HT1080 (cell line): ENCODE data around the gene HYDIN. TPM values are rescaled to one million over a fixed set of nuclear protein-coding genes. Genes with fewer than 3 reads are reported as not detected.

Source experiments
- DNase-seq: peaks from one replicate; pipeline ENCODE4 v3.0.0-alpha.2; 2015; ENCODE audit warnings: low read depth
- polyA plus RNA-seq, 2 experiments: library from polyadenylated mRNA; depleted of rRNA; stranded (reverse); fragments of >200 nt; gene quantifications; 2 replicates each; pipeline ENCODE4 v1.2.3, GENCODE V29; 2015
- total RNA-seq: library from RNA; depleted of rRNA; stranded (reverse); fragments of >200 nt; shearing (Covaris generic); gene quantifications from 2 replicates; pipeline ENCODE4 v1.2.3, GENCODE V29; 2014; rRNA removed

Gene HYDIN
- total RNA-seq = 0.03 TPM in 1 of 2 replicates, not detected in the other
- 0.16 and 0.38 TPM in 2 replicates for polyA plus RNA-seq (2015; cell fraction: cytosol; rRNA removed)
- polyA plus RNA-seq (2015; cell fraction: nucleus; rRNA removed) = 0.27 and 0.41 TPM in 2 replicates

- peak; percentile 58 for DNase-seq
Measured at GRCh38 chr16:71230122-71230845, at the start of gene HYDIN. TSS of gene HYDIN (minus strand) at chr16:71230722. CDS start at chr16:71186895, 43,827 bp downstream.

DNA sequence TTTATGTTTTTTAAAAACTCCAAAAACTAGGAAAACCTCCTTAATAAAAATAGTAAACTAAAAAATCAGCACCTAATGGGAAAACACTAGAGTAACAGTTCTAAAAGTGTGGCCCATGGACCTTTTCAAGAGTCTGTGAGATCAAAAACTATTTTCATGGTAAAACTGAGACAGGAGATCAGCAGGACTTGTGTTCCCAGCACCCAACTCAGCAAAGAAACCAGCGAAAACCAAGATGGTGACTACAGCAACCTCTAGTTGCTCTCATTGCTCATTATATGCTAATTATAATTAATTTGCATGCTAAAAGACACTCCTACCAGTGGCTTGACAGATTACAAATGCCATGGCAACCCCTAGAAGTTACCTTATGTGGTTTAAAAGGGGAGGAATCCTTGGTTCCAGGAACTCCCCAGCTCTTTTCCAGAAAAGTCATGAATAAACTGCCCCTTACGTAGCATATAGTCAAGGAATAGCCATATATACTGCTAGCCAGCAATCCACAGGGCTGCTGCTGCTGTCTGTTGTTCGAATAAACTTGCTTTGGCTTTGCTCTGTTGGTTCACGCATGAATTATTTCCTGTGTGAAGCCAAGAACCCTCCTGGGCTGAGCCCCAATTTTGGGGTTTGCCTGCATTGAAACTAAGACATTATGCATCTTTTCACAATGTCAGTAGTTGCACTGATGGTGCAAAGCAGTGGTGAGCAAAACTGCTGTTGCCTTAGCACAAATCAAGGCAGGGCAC, 46.2 kb upstream of the HYDIN start:
- DNase-seq = no peak

- no peak for DNase-seq
Measured at GRCh38 chr16:71273384-71273783, 42.9 kb upstream of the HYDIN start.

GRCh38 chr16:71264299-71264698, 33.8 kb upstream of the HYDIN start:
- DNase-seq = no peak

DNA sequence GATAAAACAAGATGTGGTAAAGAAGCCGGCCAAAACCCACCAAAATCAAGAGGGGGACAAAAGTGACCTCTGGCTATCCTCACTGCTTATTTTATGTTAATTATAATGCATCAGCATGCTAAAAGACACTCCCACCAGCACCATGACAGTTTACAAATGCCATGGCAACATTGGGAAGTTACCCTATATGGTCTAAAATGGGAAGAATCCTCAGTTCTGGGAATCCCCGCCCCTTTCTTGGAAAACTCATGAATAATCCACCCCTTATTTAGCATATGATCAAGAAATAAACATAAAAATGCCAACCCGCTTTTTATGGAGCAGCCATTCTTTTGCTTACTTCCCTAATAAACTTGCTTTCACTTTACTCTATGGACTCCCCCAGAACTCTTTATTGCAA, 33.1 kb upstream of the HYDIN start:
- no peak for DNase-seq

- DNase-seq = no peak
Measured at GRCh38 chr16:71262391-71262790, 31.9 kb upstream of the HYDIN start.

GRCh38 chr16:71260995-71261394, 30.5 kb upstream of the HYDIN start:
- no peak for DNase-seq

DNA sequence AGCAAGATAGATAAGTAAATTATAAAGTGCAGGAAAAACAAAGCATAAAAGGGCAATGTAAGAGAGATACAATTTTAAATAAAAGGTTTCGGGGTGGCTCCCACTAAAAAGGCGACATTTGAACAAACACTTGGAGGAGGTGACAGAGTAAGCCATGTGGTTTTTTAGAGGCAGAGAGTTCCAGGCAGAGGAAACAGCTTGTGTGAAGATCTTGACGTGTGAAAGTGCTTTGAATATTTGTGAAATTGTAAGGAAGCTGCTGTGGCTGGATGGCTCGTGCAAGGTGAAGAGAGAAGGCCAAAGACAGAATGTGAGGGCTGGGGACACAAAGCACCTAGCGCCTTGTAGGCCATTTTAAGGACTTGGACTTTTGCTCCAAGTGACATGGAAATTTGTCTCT, 28.6 kb upstream of the HYDIN start:
- DNase-seq = no peak

- DNase-seq = no peak
Measured at GRCh38 chr16:71258372-71258771, 27.9 kb upstream of the HYDIN start.

DNA sequence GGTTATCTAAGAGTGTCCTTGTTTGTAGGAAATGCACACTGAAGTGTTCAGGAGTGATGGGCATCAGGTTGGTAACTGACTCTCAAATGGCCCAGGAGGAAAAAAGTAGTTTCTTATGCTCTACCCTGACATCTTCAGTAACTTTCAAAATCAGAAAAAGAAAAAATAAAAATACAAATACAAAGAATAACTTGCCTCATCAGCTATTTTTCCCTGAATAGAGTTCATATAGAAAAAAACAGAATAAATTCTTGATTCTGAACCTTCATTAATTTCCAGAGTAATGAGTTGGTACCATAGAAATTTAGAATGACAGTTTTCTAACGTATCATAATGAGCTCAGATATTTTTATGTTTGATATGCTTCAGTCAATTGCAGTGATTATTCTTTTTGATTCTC, 27.2 kb upstream of the HYDIN start:
- DNase-seq = no peak

DNA sequence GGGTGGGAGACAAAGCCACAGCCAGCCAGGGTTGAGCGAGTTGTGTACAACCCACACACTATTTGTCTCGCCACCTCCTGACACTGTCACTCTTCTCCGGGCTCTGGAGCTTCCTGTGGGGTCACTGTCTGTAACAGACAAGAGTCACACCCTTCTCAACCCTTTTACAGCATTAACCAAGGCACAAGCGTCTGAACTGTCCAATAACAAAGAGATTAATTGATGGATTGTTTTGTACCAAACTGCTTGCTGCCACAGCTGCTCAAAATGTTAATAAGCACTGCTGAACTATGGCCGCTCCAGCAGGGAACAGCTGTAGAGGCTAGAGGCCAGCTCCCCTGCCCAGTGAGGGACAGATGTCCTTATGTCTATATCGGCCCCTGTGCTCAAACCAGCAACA, 25.2 kb upstream of the HYDIN start:
- no peak for DNase-seq

GRCh38 chr16:71254832-71255525, 24.5 kb upstream of the HYDIN start:
- no peak for DNase-seq

- DNase-seq = no peak
Measured at GRCh38 chr16:71250461-71251235, 20.1 kb upstream of the HYDIN start.

DNA sequence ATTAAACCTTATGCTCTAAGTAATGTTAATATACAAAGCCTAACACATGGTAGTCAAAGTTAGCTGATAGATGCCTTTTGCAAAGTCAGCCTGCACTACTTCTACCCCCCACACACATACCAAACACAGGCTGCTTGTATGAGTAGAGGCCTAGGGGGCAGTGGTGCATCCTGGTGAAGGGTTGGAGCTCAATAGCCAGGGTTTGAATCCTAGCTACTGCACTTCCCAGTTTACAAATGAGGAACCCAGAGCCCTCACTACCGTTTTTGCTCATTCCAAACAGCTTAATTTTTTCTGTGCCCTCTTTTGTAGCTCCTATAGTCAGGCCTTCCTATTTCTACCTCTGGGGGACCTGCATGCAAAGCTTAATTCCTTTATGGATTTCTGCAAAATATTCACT, 18.9 kb upstream of the HYDIN start:
- no peak for DNase-seq

- no peak for DNase-seq
Measured at GRCh38 chr16:71247478-71247877, 17.0 kb upstream of the HYDIN start.

DNA sequence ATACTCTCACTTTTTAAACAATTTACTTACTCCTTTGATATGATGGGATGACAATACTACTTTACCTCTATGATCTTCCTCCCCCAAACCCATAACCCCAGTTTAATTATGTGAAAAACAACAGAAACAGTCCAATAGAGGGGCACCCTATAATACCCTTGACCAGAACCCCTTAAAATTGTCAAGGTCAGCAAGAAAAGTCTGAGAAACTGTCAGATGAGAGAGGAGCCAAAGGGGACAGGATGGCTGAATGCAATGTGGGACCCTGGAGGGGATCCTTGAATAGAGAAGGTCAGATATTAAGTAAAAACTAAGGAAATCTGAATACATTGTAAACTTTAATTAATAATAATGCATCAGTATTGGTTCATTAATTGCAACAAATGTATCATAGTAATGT, 15.8 kb upstream of the HYDIN start:
- DNase-seq = no peak

- no peak for DNase-seq
Measured at GRCh38 chr16:71244521-71244920, 14.0 kb upstream of the HYDIN start.

DNA sequence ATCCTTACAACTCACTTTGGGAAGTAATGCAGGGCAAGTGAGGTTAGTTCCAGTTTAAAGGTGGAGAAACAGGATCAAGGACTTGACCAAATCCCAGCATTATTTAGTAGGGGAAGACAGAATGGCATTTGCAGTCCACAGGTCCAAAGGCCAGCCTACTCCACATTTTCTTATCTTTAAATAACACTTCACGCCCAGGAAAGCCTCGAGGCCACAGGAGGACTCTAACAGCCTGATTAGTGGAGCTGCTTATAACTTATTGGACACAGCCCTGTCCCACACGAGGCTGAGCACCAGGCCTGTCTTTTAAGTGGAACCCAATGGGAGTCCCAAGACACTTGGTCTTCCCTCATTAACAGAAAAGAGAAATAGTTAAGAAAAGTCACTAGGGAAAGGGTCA, 12.1 kb upstream of the HYDIN start:
- no peak for DNase-seq

DNA sequence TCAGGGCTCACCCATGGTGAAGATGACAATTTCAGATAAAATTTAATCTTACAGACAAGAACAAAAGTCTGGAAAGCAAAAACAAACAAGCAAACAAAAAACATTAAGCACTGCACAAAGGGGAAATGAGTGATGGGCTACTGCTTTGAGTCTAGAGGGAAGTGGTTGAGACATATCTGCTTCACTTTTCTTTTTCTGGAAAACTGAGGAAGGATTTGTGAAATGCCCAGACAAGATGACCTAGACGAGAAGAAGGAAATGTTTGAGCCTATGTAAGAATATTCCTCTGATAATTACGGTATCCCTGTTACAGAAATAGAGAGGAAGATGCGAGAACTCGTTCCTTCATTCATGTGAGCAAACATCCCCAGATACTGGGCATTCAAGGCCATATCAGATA, 11.5 kb upstream of the HYDIN start:
- no peak for DNase-seq

- no peak for DNase-seq
Measured at GRCh38 chr16:71229344-71229743, 1.2 kb downstream of the HYDIN start.
